Psoas muscle (tissue), 8 donors: ENCODE measurements around the gene ABT1. TPM values are rescaled to one million over a fixed set of nuclear protein-coding genes. Genes with fewer than 3 reads are reported as not detected.

Source experiments
- ATAC-seq, 4 donors: fragments of 200-7000 bp; cut with Tn5 transposase; one replicate each; pipeline ENCODE4 v1.9.1; 2020; ENCODE audit warnings: moderate library complexity in 3 of 4, mild to moderate bottlenecking in 2 of 4
- DNase-seq, 2 donors: peaks; one replicate each; pipeline ENCODE4 v3.0.0-alpha.2; 2020
- H3K27ac ChIP-seq: fragments of 200-600 bp; one replicate; pipeline ENCODE4 v1.8.0; 2022
- H3K27me3 ChIP-seq, 3 donors: fragments of 200-600 bp in 1 of 3; one replicate each; pipeline versions ENCODE4 v1.6.1 to v1.8.0; 2013 to 2022; ENCODE audit warnings: low read length in 2 of 3, mild to moderate bottlenecking in 2 of 3, moderate library complexity in 1 of 3; ENCODE audit not compliant: insufficient read depth in 3 of 3
- H3K36me3 ChIP-seq, 2 donors: fragments of 200-600 bp in 1 of 2; one replicate each; pipeline versions ENCODE4 v1.6.1 to v1.8.0; 2013 to 2022; ENCODE audit warnings: low read depth in 1 of 2, mild to moderate bottlenecking in 1 of 2, moderate library complexity in 1 of 2; ENCODE audit not compliant: insufficient read depth in 1 of 2
- H3K4me1 ChIP-seq: fragments of 200-600 bp; one replicate; pipeline ENCODE4 v1.8.0; 2022
- H3K4me3 ChIP-seq: fragments of 200-600 bp; one replicate; pipeline ENCODE4 v1.8.0; 2022; ENCODE audit warnings: mild to moderate bottlenecking
- H3K9me3 ChIP-seq: fragments of 200-600 bp; one replicate; pipeline ENCODE4 v1.8.0; 2022
- CTCF ChIP-seq: fragments of 200-600 bp; IDR thresholded peaks from one replicate; pipeline ENCODE4 v1.8.0; 2022; ENCODE audit warnings: antibody characterized with exemption
- WGBS, 3 donors: extraction: QIAGEN DNeasy Blood & Tissue Kit; methylation state at CpG; one replicate each; pipeline versions ENCODE4 v1.1.6 to v1.1.7; 2013; 5-methylcytosine and 5-hydroxymethylcytosine counted together
- intact Hi-C, 2 donors: fragments of 100-400 bp; cut with DNase I; formaldehyde crosslinking; loops; one replicate each; pipeline versions ENCODE4 v1.11.0 to v1.14.2; 2022
- polyA plus RNA-seq, 3 donors: library from polyadenylated mRNA; stranded (reverse); fragments of 200-250 nt; gene quantifications; one replicate each; pipeline ENCODE4 v1.2.3, GENCODE V29; 2013
- total RNA-seq, 4 donors: library from RNA; stranded (reverse); fragmentation: NEBNext Ultra II Directional in 2 of 4; extraction: Animal tissue kit (Norgen Biotek cat#: 25700) in 2 of 4; gene quantifications; one replicate each; pipeline versions ENCODE4 v1.2.1 to v1.2.4, GENCODE V29; 2021 to 2023
- donor health status: healthy with polysubstance abuse.
- donor health status: DM: no; HTN: no; CAD: no; lungs with moderate emphysema.
- donor health status: Bipolar disorder and iron deficiency.
- donor health status: healthy.
- donor health status: DM: yes; HTN: yes; CAD: no.
- donor health status: DM: no; HTN: no; CAD: no.
- donor health status: DM: no; HTN: no; CAD: no.
- donor health status: DM: yes; HTN: yes; CAD: no.

ABT1 gene
- total and polyA plus RNA-seq, 7 donors: 6.2 to 18.4 (median 10.3) TPM

- no peaks in the 10 kb centered on the region for H3K4me1 ChIP-seq
- TF ChIP-seq CTCF: no peak
Measured at GRCh38 chr6:26561533-26562466, 35.0 kb upstream of the ABT1 start.

GRCh38 chr6:26563488-26563887 lies 33.3 kb upstream of the ABT1 start:
- intact Hi-C loops: loop anchor here in 1 of 2 donors (10.0 kb wide), 1 partner anchor 219 kb away; no protein-coding TSS in a partner anchor
- ATAC-seq (no peak), DNase-seq (no peak)
- WGBS, 3 donors: 77 to 86% (median 81%) methylated on average over 6 of the region's 6 CpGs
- H3K36me3 ChIP-seq: no peaks in the 10 kb centered on the region
- H3K27me3 ChIP-seq: no peaks in the 10 kb centered on the region
- H3K27ac ChIP-seq: no peak overlapping the region
- peaks cover 7% of the 10 kb centered on the region for H3K4me1 ChIP-seq
- TF ChIP-seq CTCF: no peak
- H3K4me3 ChIP-seq: no peak overlapping the region
- no peaks in the 10 kb centered on the region for H3K9me3 ChIP-seq

More at GRCh38 chr6:26561533-26562466, 35.0 kb upstream of the ABT1 start:
- no peak overlapping the region for H3K4me3 ChIP-seq
- ATAC-seq (no peak), DNase-seq (no peak)
- intact Hi-C loops: loop anchor here in 1 of 2 donors (10.0 kb wide), 1 partner anchor 217 kb away; no protein-coding TSS in a partner anchor
- H3K36me3 ChIP-seq: no peaks in the 10 kb centered on the region
- 85 to 94% (median 85%) methylated on average over 17 of the region's 17 CpGs for WGBS, 3 donors
- H3K27me3 ChIP-seq: no peaks in the 10 kb centered on the region
- H3K27ac ChIP-seq: no peak overlapping the region
- no peaks in the 10 kb centered on the region for H3K9me3 ChIP-seq

- no peak for TF ChIP-seq CTCF
- 2 to 5% (median 3%) methylated on average over 34 of the region's 34 CpGs for WGBS, 3 donors
- peak; percentile 79 to 91 (median 83) for ATAC-seq
- peak; percentile 87 to 93 for DNase-seq
- Histone ChIP-seq H3K27ac (peak overlapping the region; percentile 43), H3K9me3 (no peaks in the 10 kb centered on the region), H3K4me1 (peaks cover 7% of the 10 kb centered on the region), H3K36me3 (no peaks in the 10 kb centered on the region), H3K27me3 (no peaks in the 10 kb centered on the region), H3K4me3 (peak overlapping the region; percentile 70)
- intact Hi-C loops: loop anchor here (1.0 to 10.0 kb wide), 3 partner anchors 14 to 224 kb away; partner anchors contain the start of gene HMGN4 (in 1 of the 2)
Measured at GRCh38 chr6:26568601-26569432, 27.9 kb upstream of the ABT1 start.

GRCh38 chr6:26569433-26569764 lies 27.4 kb upstream of the ABT1 start:
- ATAC-seq (no peak), DNase-seq (no peak)
- Histone ChIP-seq H3K9me3 (no peaks in the 10 kb centered on the region), H3K27ac (no peak overlapping the region), H3K27me3 (no peaks in the 10 kb centered on the region), H3K4me3 (peak overlapping the region; percentile 70), H3K36me3 (no peaks in the 10 kb centered on the region), H3K4me1 (peaks cover 7% of the 10 kb centered on the region)
- 3 to 22% (median 11%) methylated on average over 2 of the region's 2 CpGs for WGBS, 3 donors
- no peak for TF ChIP-seq CTCF
- intact Hi-C loops: loop anchor here (2.0 to 10.0 kb wide), 2 partner anchors 15 to 225 kb away; no protein-coding TSS in a partner anchor
